ENCODE data around the gene HLA-DOB.

DNA sequence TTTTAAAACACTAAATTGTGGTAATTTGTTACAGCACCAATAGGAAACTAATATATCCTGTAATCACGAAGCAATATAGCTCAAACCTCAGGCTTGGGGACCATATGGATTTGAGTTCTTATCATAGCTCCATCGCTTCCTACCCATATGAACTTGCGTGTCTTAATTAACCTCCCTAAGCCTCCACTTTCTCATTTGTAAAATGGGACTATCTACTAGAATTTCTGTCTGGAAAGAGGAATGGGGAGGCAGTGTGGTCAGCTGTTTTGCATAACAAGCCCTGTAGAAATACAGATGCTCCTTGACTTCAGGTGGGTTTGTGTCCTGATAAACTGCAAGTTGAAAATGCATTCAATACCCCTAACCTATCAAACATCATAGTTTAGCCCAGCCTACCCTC, 17.1 kb downstream of the HLA-DOB start:
- TF ChIP-seq, protein P1, sequence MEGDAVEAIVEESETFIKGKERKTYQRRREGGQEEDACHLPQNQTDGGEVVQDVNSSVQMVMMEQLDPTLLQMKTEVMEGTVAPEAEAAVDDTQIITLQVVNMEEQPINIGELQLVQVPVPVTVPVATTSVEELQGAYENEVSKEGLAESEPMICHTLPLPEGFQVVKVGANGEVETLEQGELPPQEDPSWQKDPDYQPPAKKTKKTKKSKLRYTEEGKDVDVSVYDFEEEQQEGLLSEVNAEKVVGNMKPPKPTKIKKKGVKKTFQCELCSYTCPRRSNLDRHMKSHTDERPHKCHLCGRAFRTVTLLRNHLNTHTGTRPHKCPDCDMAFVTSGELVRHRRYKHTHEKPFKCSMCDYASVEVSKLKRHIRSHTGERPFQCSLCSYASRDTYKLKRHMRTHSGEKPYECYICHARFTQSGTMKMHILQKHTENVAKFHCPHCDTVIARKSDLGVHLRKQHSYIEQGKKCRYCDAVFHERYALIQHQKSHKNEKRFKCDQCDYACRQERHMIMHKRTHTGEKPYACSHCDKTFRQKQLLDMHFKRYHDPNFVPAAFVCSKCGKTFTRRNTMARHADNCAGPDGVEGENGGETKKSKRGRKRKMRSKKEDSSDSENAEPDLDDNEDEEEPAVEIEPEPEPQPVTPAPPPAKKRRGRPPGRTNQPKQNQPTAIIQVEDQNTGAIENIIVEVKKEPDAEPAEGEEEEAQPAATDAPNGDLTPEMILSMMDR (IDR thresholded peaks at IDR 0.05), result no peak
- no peak for TF ChIP-seq ZFX (IDR thresholded peaks at IDR 0.05; ENCODE audit: borderline replicate concordance)
